HG02588 (cell line): ENCODE measurements around the gene FNBP1.
A peak's percentile ranks its signal among the peaks of the same experiment; 100 is the strongest.
"Not testable (repeated sequence)": the region's sequence is repeated elsewhere in the genome, so short reads cannot be mapped to it uniquely, and the experiment has no call there.

Experiments used
- ATAC-seq: cut with Tn5 transposase; IDR thresholded peaks from one replicate; pipeline ENCODE4 v1.9.1; 2021; ENCODE audit warnings: mild to moderate bottlenecking, moderate library complexity; ENCODE audit not compliant: unreplicated experiment

The FNBP1 gene

DNA sequence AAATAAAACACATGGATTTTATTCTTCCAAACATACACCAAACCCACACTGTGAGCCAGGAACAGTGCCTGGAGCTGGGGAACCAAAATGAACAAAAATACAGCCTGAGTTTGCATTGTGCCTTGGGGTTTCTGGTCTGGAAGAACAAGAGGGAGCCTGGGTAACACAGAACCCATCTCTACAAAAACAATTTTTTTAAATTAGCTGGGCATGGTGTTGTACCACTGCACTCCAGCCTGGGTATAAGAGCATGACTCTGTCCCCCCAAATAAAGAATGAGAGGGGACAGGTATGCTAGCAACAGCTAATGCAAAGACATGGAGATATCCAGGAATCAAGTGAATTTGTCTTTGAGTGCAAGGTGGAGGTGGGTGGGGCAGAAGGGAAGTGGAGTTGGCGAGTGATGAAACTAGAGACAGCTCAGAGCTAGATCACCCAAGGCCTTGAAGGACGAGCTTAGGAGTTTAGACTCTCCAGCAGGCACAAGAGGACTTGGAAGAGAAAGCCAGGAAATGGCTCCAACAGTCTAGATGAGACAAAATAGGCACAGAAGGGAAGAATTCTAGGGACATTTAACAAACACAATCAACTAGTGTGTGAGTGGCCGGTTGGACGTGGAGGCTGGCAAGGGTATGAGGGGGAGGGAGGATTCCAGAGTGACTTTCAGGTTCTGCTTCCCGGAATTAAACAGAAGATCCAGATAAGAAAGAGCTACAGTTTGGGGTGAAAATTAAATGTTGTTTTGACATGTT lies 47.4 kb downstream of the FNBP1 start:
- ATAC-seq = no peak

DNA sequence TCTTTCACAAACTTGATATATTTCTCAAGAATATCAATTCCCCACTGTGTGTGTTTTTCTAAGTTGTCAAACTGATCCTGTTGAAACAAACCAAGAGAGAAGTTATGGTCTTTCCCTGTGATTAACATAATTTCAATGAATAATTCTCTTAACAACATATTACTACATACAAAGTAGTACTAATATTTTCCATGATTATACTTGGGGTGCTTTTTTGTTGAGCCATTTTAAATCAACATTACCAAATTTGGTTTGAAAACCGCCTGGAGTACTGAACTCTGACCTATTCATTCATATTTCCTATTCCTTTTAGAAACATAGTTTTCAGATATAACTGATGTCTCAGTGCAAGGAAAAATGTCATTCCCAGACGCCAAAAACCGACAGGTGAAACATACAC lies 48.1 kb downstream of the FNBP1 start:
- ATAC-seq = no peak

DNA sequence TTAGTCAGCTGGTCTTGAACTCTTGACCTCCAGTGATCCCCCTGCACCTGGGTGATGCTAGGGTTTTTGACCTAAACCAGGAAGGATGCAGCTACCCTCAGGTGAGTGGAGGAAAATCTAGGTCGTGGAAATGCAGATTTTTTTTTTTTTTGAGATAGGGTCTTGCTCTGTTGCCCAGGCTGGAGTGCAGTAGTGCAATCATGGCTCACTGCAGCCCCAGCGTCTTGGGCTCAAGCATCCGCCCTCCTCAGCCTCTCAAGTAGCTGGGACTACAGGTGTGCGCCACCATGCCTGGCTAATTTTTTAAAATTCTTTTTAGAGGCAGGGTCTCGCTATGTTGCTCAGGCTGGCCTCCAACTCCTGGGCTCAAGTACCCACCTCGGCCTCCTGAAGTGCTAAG lies 51.9 kb downstream of the FNBP1 start:
- ATAC-seq = not testable (repeated sequence)

GRCh38 chr9:129990269-129991010 lies 52.5 kb downstream of the FNBP1 start:
- no peak for ATAC-seq

- no peak for ATAC-seq
Observed at GRCh38 chr9:129989740-129990139, 53.2 kb downstream of the FNBP1 start.

DNA sequence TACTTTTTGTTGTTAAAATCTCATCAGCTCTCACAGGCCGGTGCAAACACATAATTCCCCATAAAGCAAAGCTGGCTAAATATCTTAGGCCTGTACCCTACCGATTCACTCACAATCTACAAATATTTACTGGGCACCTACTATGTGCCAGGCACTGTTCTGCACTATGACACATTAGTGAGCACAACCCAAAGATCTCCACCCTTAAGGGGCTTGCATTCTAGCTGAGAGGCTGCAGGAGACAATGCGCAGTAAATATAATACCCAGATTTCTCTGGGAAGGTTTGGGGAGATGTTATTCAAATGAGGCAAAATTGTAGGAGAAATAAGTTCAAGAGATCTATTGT lies 53.7 kb downstream of the FNBP1 start:
- ATAC-seq = no peak

DNA sequence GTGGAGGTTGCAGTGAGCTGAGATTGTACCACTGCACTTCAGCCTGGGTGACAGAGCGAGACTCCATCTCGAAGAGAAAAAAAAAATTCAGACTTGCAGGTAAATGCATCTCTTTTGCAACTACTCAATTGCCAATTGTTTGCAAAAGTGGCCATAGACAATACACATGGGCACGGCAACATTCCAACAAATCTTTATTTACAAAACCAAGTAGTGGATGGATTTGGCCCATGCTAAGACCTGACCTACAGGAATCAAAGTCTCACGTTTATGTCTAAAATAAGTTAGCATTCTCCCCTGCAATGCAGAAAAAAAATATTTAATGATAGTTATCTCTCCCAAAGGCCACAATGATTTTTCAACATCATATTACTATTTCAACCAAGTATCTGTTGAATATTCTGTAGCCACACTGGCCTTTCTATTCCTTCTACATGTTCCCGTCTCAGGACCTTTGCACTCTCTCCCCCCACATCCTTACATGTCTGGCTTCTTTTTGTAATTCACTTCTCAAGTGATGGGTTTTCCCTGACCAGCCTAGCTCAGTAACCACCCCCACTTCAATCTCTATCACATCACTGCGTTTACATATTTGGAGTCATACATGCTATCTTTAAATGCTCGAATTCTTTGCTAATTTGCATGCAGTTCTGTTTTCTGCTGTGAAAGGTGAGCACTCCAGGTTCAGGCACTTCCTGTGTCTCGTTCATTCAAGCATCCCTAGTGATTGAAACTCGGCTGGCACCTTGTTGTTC lies 54.2 kb downstream of the FNBP1 start:
- peak; percentile 54 for ATAC-seq

GRCh38 chr9:129987941-129988340 lies 55.0 kb downstream of the FNBP1 start:
- no peak for ATAC-seq

GRCh38 chr9:129987047-129987446 lies 55.9 kb downstream of the FNBP1 start:
- ATAC-seq = no peak

- ATAC-seq = not testable (repeated sequence)
Observed at GRCh38 chr9:129984589-129984988, 58.4 kb downstream of the FNBP1 start.

GRCh38 chr9:129983891-129984290 lies 59.1 kb downstream of the FNBP1 start:
- ATAC-seq = no peak

DNA sequence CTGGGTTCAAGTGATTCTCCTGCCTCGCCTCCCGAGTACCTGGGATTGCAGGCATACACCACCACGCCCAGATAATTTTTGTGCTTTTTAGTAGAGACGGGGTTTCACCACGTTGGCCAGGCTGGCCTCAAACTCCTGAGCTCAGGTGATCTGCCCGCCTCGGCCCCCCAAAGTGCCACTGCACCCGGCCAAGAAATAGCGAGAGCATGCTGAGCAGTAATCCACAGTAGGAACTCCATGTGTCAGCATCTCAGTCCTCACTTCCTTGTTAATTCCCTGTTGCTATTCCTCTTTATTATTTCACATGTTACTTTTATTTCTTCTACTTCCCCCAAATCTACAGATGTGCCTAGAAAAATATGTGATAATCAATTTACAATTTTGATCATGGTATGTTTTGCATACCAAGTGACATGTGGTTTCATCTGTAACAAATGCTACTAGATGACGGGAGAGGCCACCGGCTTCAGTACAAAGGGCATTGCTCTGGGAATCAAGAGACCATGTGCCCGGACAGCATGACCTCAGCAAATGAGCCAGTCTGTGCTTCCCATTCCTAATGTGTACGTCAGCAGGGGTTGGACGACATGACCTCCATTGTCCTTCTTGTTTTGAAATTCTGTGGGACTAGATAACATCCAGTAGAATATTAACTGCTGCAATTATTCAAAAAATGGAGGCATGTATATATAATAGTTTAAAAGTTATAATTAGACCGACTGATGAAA lies 61.6 kb downstream of the FNBP1 start:
- ATAC-seq = no peak

- ATAC-seq = not testable (repeated sequence)
Observed at GRCh38 chr9:129980224-129980623, 62.8 kb downstream of the FNBP1 start.

DNA sequence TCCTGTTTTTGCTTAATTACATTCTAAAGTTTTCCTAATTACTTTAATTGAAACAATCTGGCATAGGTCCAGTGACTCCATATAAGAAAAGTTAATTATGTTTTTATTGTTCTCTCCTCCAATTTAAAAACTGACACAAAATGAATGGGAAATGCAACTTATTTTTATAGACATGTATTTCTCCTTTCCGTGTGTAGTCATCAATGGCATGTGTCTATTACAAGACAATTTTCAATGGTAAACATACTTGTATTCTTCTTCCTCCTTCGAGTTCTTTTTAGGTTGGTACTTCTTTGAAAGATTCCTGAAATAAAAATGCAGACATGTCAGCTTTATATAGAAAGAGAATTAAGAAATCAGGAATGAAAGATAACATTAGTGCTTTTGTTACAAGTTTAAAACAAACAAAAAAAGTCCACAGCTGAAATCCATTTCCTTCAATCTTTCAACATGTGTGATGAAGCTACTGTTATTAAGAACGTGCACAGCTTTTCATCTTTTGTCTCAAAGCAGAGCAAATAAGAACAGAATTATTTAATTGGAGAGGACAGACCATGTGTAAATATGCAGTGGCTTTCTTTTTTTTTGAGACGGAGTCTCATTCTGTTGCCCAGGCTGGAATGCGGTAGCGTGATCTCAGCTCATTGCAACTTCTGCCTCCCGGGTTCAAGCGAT lies 63.8 kb downstream of the FNBP1 start:
- no peak for ATAC-seq

DNA sequence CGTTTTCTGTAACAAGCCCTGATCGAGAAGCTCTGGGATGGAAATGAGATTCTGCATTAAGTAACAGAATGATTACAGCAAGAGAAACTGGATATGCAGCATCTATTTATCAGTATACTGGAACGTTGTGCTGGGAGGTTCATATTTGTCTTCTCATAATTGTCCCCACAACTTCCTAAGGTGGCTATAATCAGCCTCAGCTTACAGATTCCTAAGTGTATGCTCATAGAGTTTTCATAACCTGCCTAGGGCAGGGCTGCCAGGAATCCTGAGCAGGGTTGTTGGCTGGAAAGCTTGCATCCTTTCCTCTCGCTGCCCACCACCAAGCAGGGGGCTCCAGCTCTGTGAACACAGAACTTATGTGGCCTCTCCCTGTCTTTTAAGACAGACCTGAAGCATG lies 70.2 kb downstream of the FNBP1 start:
- ATAC-seq = no peak

GRCh38 chr9:129968690-129969485 lies 74.1 kb downstream of the FNBP1 start:
- no peak for ATAC-seq

DNA sequence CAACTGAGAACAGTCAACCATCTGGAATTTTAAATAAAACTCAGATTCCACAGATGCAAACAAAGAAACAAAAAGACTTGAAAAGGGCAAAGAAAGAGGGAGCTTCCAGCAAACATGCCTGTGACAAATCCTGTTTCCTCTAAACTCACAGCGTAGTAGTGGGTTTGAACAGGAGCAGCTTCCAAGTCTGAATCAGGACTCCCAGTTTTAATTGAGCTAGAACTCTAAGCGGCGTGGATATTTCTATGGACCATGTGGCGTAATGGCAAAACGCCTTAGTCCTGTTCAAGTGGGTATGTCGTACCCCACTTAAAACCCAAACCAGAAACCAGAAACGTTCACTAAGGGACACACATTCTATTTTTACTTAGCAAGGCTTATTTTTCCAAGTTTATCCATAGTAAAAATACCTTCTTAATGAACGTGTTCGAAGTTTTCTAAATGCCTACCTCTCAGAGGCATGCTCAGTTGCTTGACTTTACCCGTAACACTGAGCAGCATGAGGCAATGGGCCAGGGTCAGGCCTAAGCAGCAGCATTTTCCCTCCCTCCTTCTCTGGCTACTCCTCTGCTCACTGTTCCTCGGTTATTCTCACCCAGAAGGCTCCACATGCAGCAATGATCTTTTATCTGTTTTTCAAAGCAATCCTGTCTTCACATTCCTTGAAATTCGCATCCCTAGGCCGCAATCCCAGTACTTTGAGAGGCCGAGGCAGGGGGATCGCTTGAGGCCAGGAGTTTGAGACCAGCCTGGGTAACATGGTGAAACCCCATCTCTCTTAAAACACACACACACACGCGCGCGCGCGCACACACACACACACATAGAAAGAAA lies 77.9 kb downstream of the FNBP1 start:
- no peak for ATAC-seq

GRCh38 chr9:129962889-129963703 lies 79.9 kb downstream of the FNBP1 start:
- peak; percentile 66 for ATAC-seq
